Karpas-422 (cell line): Measurements from ENCODE around the gene IKZF4. TPM values are rescaled to one million over a fixed set of nuclear protein-coding genes. Genes with fewer than 3 reads are reported as not detected.
A peak's percentile ranks its signal among the peaks of the same experiment; 100 is the strongest.
"Not testable (repeated sequence)": the region's sequence is repeated elsewhere in the genome, so short reads cannot be mapped to it uniquely, and the experiment has no call there.

ENCODE experiments used
- DNase-seq: peaks from one replicate; pipeline ENCODE4 v3.0.0-alpha.2; 2015
- H2AFZ ChIP-seq: fragments of 200-600 bp; sonication (generic); 2 replicates; pipeline ENCODE4 v1.6.1; 2014; ENCODE audit warnings: antibody characterized with exemption, low read length, mixed read lengths
- H3K27ac ChIP-seq: fragments of 200-600 bp; sonication (generic); 2 replicates; pipeline ENCODE4 v1.5.1; 2014; ENCODE audit warnings: mild to moderate bottlenecking, low read length, moderate library complexity
- H3K27me3 ChIP-seq: fragments of 200-600 bp; sonication (generic); 2 replicates; pipeline ENCODE4 v1.6.1; 2014; ENCODE audit warnings: low read length, mixed read lengths
- H3K36me3 ChIP-seq: fragments of 200-600 bp; sonication (generic); 2 replicates; pipeline ENCODE4 v1.6.1; 2014; ENCODE audit warnings: low read length, mixed read lengths; ENCODE audit not compliant: insufficient read depth
- H3K4me1 ChIP-seq: fragments of 200-600 bp; sonication (generic); 2 replicates; pipeline ENCODE4 v1.6.1; 2014; ENCODE audit warnings: mild to moderate bottlenecking, low read length, mixed read lengths
- H3K4me2 ChIP-seq: fragments of 200-600 bp; sonication (generic); 2 replicates; pipeline ENCODE4 v1.6.1; 2014; ENCODE audit warnings: low read length, low read depth, mild to moderate bottlenecking; ENCODE audit not compliant: poor library complexity, severe bottlenecking
- H3K4me3 ChIP-seq: fragments of 200-600 bp; sonication (generic); 2 replicates; pipeline ENCODE4 v1.5.1; 2014; ENCODE audit warnings: mild to moderate bottlenecking, antibody characterized with exemption, low read length, mixed read lengths
- H3K79me2 ChIP-seq: fragments of 200-600 bp; sonication (generic); 2 replicates; pipeline ENCODE4 v1.6.1; 2014; ENCODE audit warnings: mild to moderate bottlenecking, low read length, mixed read lengths
- H3K9ac ChIP-seq: fragments of 200-600 bp; sonication (generic); 2 replicates; pipeline ENCODE4 v1.6.0; 2014; ENCODE audit warnings: low read length
- H3K9me2 ChIP-seq: fragments of 200-600 bp; sonication (generic), shearing (Covaris generic); replicated peaks from 2 replicates; pipeline ENCODE4 v1.6.0; 2014; ENCODE audit warnings: mild to moderate bottlenecking, low read length, moderate library complexity; ENCODE audit not compliant: insufficient read depth
- H3K9me3 ChIP-seq: fragments of 300-700, 200-600 bp; sonication (generic); 2 replicates; pipeline ENCODE4 v1.6.1; 2014; ENCODE audit warnings: low read length, mixed read lengths
- H4K20me1 ChIP-seq: fragments of 200-600 bp; sonication (generic); 2 replicates; pipeline ENCODE4 v1.6.1; 2014; ENCODE audit warnings: mild to moderate bottlenecking, antibody characterized with exemption, low read length, low read depth; ENCODE audit not compliant: insufficient read depth
- total RNA-seq: library from RNA; depleted of rRNA; stranded (reverse); fragments of >200 nt; shearing (Covaris generic); gene quantifications from 2 replicates; pipeline ENCODE4 v1.2.3, GENCODE V29; 2014; ENCODE audit warnings: low replicate concordance

The IKZF4 gene
- total RNA-seq, 1 experiment from 2014 or later: 7.4 TPM

- peaks cover 7% of the 10 kb centered on the region for H4K20me1 ChIP-seq
- H3K79me2 ChIP-seq: peaks cover 19% of the 10 kb centered on the region
- no peak overlapping the region for H3K27ac ChIP-seq
- no peak overlapping the region for H2AFZ ChIP-seq
- peaks cover 6% of the 10 kb centered on the region for H3K36me3 ChIP-seq
- no peaks in the 10 kb centered on the region for H3K9me3 ChIP-seq
- DNase-seq: no peak
- no peak overlapping the region for H3K9ac ChIP-seq
- peaks cover 28% of the 10 kb centered on the region for H3K4me1 ChIP-seq
- no peak overlapping the region for H3K4me2 ChIP-seq
- no peaks in the 10 kb centered on the region for H3K9me2 ChIP-seq
- H3K4me3 ChIP-seq: no peak overlapping the region
- no peaks in the 10 kb centered on the region for H3K27me3 ChIP-seq
Observed at GRCh38 chr12:56038022-56038655, 17.3 kb downstream of the IKZF4 start.

- Histone ChIP-seq H2AFZ (no peak overlapping the region), H3K27ac (no peak overlapping the region), H4K20me1 (peaks cover 15% of the 10 kb centered on the region), H3K4me2 (peak overlapping the region; percentile 97), H3K79me2 (peaks cover 24% of the 10 kb centered on the region), H3K4me3 (no peak overlapping the region), H3K9me3 (no peaks in the 10 kb centered on the region), H3K9me2 (no peaks in the 10 kb centered on the region), H3K4me1 (peaks cover 39% of the 10 kb centered on the region), H3K36me3 (peaks cover 23% of the 10 kb centered on the region), H3K27me3 (no peaks in the 10 kb centered on the region), H3K9ac (no peak overlapping the region)
- DNase-seq: no peak
Observed at GRCh38 chr12:56040151-56040550, 19.3 kb downstream of the IKZF4 start.

GRCh38 chr12:56040963-56041551 is 20.2 kb downstream of the IKZF4 start:
- no peaks in the 10 kb centered on the region for H3K27me3 ChIP-seq
- peaks cover 15% of the 10 kb centered on the region for H4K20me1 ChIP-seq
- H3K27ac ChIP-seq: peak overlapping the region; percentile 73
- no peaks in the 10 kb centered on the region for H3K9me3 ChIP-seq
- peak overlapping the region; percentile 81 for H3K4me3 ChIP-seq
- peaks cover 39% of the 10 kb centered on the region for H3K4me1 ChIP-seq
- no peaks in the 10 kb centered on the region for H3K9me2 ChIP-seq
- peak overlapping the region; percentile 77 for H3K9ac ChIP-seq
- H3K79me2 ChIP-seq: peaks cover 24% of the 10 kb centered on the region
- no peak for DNase-seq
- peak overlapping the region; percentile 67; the same call in 1 of the 2 replicates for H2AFZ ChIP-seq
- H3K4me2 ChIP-seq: peak overlapping the region; percentile 97
- H3K36me3 ChIP-seq: peaks cover 23% of the 10 kb centered on the region

- no peaks in the 10 kb centered on the region for H3K9me3 ChIP-seq
- peak within 1 kb of the TSS; percentile 79 for H3K27ac ChIP-seq
- peaks cover 44% of the 10 kb centered on the region for H3K4me1 ChIP-seq
- H4K20me1 ChIP-seq: peaks cover 15% of the 10 kb centered on the region
- H3K4me2 ChIP-seq: peak within 1 kb of the TSS; percentile 97
- H3K27me3 ChIP-seq: no peaks in the 10 kb centered on the region
- peak within 1 kb of the TSS; percentile 93 for H3K9ac ChIP-seq
- H3K4me3 ChIP-seq: peak within 1 kb of the TSS; percentile 81
- peaks cover 24% of the 10 kb centered on the region for H3K79me2 ChIP-seq
- H3K9me2 ChIP-seq: no peaks in the 10 kb centered on the region
- peaks cover 23% of the 10 kb centered on the region for H3K36me3 ChIP-seq
- peak; percentile 99 for DNase-seq
- H2AFZ ChIP-seq: peak within 1 kb of the TSS; percentile 98
Observed at GRCh38 chr12:56041552-56042429, 20.9 kb downstream of the IKZF4 start, which contains the start of gene RPS26. Gene RPS26 (plus strand): TSS chr12:56041918. CDS start chr12:56042167, 249 bp downstream.

- not testable (repeated sequence) for H2AFZ ChIP-seq
- H3K4me1 ChIP-seq: peaks cover 42% of the 10 kb centered on the region
Observed at GRCh38 chr12:56042430-56042813, 21.6 kb downstream of the IKZF4 start.

GRCh38 chr12:56042843-56043242 is 22.0 kb downstream of the IKZF4 start:
- Histone ChIP-seq H3K4me2 (peak overlapping the region; percentile 92), H3K9me3 (no peaks in the 10 kb centered on the region), H3K27ac (peak overlapping the region; percentile 79), H3K27me3 (no peaks in the 10 kb centered on the region), H3K9ac (peak overlapping the region; percentile 93), H4K20me1 (peaks cover 15% of the 10 kb centered on the region), H3K4me3 (peak overlapping the region; percentile 76), H2AFZ (no peak overlapping the region), H3K9me2 (no peaks in the 10 kb centered on the region), H3K4me1 (peaks cover 39% of the 10 kb centered on the region), H3K36me3 (peaks cover 23% of the 10 kb centered on the region), H3K79me2 (peaks cover 24% of the 10 kb centered on the region)
- peak; percentile 53 for DNase-seq

More at GRCh38 chr12:56042430-56042813, 21.6 kb downstream of the IKZF4 start:
- peak; percentile 56 for DNase-seq
- H3K9ac ChIP-seq: peak overlapping the region; percentile 93
- H3K79me2 ChIP-seq: peaks cover 24% of the 10 kb centered on the region
- H3K9me2 ChIP-seq, H3K9me3 ChIP-seq, H3K27me3 ChIP-seq: not testable (repeated sequence)
- peaks cover 23% of the 10 kb centered on the region for H3K36me3 ChIP-seq
- H3K27ac ChIP-seq: peak overlapping the region; percentile 79
- peak overlapping the region; percentile 92 for H3K4me2 ChIP-seq
- peaks cover 15% of the 10 kb centered on the region for H4K20me1 ChIP-seq
- peak overlapping the region; percentile 76 for H3K4me3 ChIP-seq

GRCh38 chr12:56046027-56046780 is 25.4 kb downstream of the IKZF4 start:
- no peak overlapping the region for H3K4me3 ChIP-seq
- H4K20me1 ChIP-seq: peaks cover 15% of the 10 kb centered on the region
- no peaks in the 10 kb centered on the region for H3K27me3 ChIP-seq
- peak; percentile 72 for DNase-seq
- no peak overlapping the region for H2AFZ ChIP-seq
- peaks cover 23% of the 10 kb centered on the region for H3K36me3 ChIP-seq
- H3K9me2 ChIP-seq: no peaks in the 10 kb centered on the region
- peak overlapping the region; percentile 17; the same call in 1 of the 2 replicates for H3K27ac ChIP-seq
- H3K79me2 ChIP-seq: peaks cover 19% of the 10 kb centered on the region
- peaks cover 22% of the 10 kb centered on the region for H3K4me1 ChIP-seq
- H3K4me2 ChIP-seq: no peak overlapping the region
- no peaks in the 10 kb centered on the region for H3K9me3 ChIP-seq
- H3K9ac ChIP-seq: no peak overlapping the region
